Suppressor macrophage treated with lipopolysaccharide for 1 hour (primary cell): ENCODE measurements around the gene SLC27A5.

Experiments used
- DNase-seq, 3 donors: peaks; one replicate each; pipeline ENCODE4 v3.0.0-alpha.2; 2020 to 2022

Gene SLC27A5

DNA sequence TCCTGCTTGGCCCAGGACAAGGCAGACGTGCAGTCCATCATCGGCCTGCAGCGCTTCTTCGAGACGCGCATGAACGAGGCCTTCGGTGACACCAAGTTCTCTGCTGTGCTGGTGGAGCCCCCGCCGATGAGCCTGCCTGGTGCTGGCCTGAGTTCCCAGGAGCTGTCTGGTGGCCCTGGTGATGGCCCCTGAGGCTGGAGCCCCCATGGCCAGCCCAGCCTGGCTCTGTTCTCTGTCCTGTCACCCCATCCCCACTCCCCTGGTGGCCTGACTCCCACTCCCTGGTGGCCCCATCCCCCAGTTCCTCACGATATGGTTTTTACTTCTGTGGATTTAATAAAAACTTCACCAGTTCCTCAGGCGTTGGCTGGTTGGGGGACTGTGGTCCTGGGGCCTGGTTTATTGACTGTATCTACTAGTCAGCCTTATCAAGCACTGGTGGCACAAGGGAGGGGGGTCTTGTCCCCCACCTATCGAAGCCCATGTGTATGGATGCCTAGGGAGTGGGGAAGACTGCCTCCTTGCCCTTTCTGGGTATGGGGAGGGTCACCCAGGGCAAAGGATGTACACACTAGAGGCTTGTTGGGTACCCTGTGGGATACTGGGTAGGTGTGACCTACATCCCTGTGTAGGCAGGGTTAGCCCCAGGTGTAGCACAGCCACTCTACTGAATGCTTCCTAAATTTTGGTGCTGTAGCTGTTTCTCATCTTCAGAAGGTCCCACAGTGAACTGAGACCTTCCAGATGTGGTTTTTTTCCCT lies 38.8 kb upstream of the SLC27A5 start:
- no peak for DNase-seq

GRCh38 chr19:58549664-58550361 lies 38.0 kb upstream of the SLC27A5 start:
- DNase-seq: no peak

DNA sequence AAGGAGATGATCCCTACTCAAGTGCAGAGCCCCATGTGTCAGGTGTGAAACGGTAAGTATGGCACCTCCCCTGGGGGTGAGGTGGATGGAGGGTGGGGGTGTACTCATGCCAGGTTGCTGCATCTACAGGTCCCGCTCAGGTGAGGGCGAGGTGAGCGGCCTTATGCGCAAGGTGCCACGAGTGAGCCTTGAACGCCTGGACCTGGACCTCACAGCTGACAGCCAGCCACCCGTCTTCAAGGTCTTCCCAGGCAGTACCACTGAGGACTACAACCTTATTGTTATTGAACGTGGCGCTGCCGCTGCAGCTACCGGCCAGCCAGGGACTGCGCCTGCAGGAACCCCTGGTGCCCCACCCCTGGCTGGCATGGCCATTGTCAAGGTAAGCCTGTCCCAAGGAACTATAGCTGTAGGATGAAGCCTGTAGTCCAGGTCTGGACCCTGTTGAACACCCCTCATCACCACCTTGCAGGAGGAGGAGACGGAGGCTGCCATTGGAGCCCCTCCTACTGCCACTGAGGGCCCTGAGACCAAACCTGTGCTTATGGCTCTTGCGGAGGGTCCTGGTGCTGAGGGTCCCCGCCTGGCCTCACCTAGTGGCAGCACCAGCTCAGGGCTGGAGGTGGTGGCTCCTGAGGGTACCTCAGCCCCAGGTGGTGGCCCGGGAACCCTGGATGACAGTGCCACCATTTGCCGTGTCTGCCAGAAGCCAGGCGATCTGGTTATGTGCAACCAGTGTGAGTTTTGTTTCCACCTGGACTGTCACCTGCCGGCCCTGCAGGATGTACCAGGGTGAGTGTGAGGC lies 37.3 kb upstream of the SLC27A5 start:
- DNase-seq: no peak

DNA sequence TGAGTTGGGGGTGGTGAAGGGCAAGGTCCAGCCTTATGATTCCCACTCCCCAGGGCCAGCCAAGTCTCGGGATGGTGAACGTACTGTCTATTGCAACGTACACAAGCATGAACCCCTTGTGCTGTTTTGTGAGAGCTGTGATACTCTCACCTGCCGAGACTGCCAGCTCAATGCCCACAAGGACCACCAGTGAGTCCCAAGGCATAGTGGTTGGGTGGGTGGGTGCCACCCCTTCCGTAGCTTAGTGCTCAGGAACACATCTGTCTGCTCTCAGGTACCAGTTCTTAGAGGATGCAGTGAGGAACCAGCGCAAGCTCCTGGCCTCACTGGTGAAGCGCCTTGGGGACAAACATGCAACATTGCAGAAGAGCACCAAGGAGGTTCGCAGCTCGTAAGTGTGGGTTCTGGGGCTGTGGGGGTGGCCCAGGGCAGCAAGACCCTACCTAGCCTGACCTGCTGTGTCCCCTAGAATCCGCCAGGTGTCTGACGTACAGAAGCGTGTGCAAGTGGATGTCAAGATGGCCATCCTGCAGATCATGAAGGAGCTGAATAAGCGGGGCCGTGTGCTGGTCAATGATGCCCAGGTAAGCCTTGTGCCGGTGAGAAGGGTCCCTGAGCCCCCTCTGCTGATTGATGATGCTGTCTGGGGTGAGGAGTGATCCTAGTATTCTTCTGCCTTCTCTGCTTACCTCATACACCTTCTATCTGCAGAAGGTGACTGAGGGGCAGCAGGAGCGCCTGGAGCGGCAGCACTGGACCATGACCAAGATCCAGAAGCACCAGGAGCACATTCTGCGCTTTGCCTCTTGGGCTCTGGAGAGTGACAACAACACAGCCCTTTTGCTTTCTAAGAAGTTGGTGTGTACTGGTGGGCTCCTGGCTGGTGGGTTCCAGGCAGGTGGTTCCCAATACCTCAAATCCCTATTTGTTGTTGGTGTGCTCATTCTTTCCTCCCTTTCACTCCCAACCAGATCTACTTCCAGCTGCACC lies 35.8 kb upstream of the SLC27A5 start:
- DNase-seq: peak in 1 of 3 donors; percentile 1

DNA sequence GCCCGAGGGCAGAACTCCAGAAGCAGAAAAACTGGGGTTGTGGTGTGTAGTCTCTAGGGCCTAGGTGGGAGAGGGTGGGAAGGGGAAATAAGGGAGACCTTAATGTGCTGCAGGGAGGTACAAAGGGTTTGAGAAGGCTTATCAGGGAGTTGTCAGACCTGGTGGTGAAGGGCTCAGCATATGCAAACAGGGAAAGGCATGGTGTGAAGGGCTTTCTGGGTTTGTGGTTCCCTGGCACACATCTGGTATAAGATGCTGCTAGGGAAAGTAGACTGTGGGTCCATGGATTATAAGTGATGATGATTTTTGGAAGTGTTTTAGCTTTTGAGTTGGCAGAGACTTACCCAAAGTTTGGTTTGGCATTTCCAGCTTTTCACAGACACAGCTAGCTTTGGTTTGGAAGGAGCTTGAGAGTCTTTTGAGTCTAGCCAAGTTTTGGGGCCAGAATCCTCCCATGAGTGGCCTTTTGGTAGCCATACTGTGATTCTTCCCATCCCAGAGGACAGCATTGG lies 34.3 kb upstream of the SLC27A5 start:
- DNase-seq: peak in 1 of 3 donors; percentile 17

DNA sequence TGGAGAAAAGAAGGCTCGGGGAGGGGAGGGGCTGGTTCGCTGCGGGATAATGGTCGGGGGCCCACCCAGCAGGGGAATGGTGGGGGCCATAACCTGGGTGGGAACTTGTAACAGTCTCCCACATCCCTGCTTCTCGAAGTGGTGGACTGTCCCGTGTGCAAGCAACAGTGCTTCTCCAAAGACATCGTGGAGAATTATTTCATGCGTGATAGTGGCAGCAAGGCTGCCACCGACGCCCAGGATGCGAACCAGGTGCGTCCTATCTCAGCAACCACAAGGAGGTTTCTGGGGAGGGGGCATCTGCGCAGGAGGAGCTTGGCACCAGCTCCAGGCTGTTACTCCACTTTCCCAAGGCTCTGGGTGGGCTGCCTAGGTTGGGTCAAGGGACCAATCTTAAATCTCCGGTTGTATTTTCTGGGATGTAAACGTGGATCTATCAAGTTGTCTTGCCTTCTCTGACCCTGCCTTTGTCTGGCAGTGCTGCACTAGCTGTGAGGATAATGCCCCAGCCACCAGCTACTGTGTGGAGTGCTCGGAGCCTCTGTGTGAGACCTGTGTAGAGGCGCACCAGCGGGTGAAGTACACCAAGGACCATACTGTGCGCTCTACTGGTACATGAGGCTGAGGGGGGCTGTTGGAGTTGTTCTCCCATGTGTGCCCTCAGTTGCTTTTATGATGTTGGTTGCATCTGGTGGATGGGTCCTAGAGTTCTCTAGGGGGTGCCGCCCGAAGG lies 33.7 kb upstream of the SLC27A5 start:
- peak in 1 of 3 donors; percentile 17 for DNase-seq

DNA sequence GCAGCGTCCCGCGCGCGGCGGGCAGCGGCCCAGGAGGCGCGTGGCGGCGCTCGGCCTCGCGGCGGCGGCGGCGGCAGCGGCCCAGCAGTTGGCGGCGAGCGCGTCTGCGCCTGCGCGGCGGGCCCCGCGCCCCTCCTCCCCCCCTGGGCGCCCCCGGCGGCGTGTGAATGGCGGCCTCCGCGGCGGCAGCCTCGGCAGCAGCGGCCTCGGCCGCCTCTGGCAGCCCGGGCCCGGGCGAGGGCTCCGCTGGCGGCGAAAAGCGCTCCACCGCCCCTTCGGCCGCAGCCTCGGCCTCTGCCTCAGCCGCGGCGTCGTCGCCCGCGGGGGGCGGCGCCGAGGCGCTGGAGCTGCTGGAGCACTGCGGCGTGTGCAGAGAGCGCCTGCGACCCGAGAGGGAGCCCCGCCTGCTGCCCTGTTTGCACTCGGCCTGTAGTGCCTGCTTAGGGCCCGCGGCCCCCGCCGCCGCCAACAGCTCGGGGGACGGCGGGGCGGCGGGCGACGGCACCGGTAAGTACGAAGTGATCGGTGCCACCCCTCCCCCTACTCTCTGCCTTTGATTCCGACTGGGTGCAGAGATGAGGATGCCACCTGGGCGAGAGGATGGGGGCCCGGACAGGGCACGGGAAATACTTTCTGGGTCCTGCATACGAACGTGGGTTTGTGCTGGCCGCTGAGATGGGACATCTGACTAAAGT lies 32.9 kb upstream of the SLC27A5 start:
- DNase-seq: peak; percentile 76 to 94 (median 85)

DNA sequence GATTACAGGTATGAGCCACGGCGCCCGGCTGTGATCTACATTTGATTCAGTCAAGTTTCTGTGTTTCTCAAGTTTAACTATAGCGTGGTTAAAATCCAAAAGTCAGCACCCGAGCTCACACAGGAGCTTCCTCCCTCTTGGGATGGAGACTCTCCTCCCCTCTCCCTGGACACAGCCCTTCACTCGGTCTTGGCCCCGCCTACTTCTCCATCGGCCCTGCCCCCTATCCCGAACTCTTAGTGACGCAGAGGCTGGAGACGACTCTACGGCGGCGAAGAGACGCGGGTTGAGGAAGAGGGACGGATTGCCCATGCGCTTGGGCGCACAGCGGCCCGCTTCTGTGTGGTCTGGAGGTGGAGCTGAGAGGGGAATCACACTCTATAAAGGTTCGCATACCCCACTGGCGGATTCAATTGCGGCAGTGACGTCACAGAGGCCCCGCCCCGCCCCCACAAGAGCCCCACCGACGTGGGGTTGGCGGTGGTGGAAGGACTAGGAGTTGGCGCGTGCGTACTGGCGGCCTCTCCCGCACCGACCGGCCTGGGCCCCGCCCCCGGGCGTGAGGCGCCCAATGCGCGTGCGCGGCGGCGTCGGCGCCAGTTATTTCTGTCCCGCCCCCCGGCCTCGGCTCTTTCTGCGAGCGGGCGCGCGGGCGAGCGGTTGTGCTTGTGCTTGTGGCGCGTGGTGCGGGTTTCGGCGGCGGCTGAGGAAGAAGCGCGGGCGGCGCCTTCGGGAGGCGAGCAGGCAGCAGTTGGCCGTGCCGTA lies 32.2 kb upstream of the SLC27A5 start, which contains the start of gene TRIM28:
TSS of gene TRIM28 (plus strand) at position 239 of the 765 bp plus-strand sequence. CDS start 694 bp downstream, outside the sequence.
- peak; percentile 99 for DNase-seq

DNA sequence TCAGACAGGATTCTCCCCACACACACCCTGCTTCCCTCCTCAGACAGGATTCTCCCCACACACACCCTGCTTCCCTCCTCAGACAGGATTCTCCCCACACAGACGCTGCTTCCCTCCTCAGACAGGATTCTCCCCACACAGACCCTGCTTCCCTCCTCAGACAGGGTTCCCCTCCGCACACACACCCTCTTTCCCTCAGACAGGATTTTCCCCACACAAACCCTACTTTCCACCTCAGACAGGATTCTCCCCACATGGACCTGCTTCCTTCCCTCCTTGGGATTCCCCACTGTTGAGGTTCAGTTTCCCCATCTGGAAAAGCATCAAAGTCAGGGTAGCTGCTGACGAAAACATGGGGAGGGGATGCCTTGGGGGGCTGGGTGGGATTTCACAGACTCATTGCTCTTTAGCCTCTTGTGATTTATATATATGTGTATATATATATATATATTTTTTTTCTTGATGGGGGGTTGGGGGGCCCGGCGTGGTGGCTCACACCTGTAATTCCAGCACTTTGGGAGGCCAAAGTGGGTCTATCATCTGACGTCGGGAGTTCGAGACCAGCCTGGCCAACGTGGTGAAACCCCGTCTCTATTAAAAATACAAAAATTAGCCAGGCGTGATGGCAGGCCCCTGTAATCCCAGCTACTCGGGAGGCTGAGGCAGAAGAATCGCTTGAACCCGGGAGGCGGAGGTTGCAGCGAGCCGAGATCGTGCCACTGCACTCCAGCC lies 31.0 kb upstream of the SLC27A5 start:
- peak; percentile 61 to 78 (median 72) for DNase-seq

GRCh38 chr19:58539169-58539559 lies 27.4 kb upstream of the SLC27A5 start:
- peak in 1 of 3 donors; percentile 23 for DNase-seq

DNA sequence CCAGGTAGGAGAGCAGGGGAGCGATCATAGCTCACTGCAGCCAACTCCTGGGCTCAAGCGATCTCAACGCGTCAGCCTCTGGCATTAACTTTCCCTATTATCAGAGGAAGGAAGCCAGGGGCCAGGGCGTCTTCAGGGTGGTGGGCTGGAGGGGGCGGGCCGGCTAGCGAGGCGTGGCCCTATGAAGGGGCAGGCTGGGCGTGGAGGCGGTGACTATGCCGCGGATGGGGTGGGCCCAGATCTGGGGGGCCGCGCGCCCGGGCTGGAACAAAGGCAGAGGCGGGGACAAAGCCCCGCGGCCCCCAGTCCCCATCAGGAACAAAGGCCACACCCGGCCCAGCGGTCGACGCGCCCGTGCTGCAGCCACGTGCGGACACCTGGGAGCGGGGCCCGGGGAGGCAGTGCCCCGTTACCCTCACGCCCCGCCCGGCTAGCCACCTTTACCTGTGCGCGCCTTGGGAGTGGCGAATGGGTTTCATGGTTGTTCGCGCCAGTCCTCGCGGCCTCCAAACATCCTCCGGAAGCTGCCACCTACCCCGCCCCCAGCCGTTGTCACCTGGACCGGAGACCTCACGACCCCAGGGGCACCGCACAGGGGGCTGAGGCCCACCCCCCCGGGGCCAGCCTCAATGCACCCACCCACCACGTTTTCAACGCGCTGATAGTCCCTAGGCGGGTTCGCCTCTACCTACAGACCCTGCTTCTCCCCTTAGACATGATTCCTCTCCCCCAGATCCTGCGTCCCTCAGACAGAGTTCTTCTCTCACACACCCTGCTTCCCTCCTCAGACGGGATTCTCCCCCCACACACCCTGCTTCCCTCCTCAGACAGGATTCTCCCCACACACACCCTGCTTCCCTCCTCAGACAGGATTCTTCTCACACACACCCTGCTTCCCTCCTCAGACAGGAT lies 26.7 kb upstream of the SLC27A5 start:
- peak in 1 of 3 donors; percentile 32 for DNase-seq

- DNase-seq: no peak
These were observed 25.3 kb upstream of the SLC27A5 start for GRCh38 chr19:58536852-58537798.

- DNase-seq: no peak
These were observed 24.1 kb upstream of the SLC27A5 start for GRCh38 chr19:58535857-58536256.

DNA sequence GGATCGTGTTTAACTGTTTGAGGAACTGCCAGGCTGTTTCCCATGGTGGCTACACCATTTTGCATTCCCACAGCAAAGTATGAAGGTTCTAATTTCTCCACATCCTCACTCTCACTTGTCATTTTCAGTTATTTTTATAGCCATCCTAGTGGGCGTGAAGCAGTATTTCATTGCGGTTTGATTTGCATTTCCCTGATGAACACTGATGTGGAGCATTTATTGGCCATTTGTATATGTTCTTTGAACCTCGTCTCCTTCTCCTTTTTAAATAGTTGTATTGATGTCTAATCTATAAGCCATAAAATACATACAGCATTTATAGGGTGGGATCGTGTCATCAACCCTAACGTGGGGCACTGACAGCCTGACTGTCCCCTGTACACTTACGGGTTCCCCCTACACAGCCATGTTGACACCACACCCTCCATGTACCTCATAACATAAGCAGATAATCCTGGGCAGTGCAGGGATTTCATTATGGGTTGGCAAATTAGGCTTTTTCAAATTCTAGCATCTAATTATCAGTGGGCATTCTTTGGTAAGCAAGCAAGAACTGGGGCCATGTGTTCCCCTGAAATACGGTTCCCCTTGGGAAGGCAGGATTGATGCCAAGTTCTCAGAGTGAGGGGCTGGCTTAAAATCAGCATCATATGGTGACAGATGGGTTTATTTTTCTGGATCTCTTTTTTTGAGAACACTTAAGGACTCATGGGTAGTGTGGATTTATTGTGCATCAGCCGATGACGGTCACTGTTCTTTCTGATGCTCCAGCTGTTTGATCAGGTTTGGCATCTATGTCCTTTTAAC lies 19.4 kb upstream of the SLC27A5 start:
- no peak for DNase-seq

DNA sequence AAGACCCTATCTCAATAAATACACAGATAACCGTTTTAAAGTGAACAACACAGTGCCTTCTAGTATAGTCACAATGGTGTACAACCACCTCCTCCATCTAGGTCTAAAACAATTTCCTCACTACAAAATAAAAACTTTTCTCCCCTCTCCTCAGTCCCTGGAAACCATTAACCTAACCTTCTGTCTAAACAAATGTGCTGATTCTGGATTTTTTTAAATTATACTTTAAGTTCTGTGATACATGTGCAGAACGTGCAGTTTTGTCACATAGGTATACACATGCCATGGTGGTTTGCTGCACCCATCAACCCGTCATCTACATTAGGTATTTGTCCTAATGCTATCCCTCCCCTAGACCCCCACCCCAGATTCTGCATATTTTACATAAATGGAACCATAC lies 17.6 kb upstream of the SLC27A5 start:
- no peak for DNase-seq

- no peak for DNase-seq
These were observed 10.9 kb upstream of the SLC27A5 start for GRCh38 chr19:58522709-58523108.
